Measurements from ENCODE around the gene FNBP1L.
"Not testable (repeated sequence)": the region's sequence is repeated elsewhere in the genome, so short reads cannot be mapped to it uniquely, and the experiment has no call there.

Gene FNBP1L

GRCh38 chr1:93573940-93574469 lies 126.1 kb downstream of the FNBP1L start:
- no peak for DNase-seq (ENCODE audit: low read depth in 2 of 2)

GRCh38 chr1:93574511-93574910 lies 126.6 kb downstream of the FNBP1L start:
- no peak for DNase-seq (ENCODE audit: low read depth in 2 of 2)

GRCh38 chr1:93574991-93575390 lies 127.1 kb downstream of the FNBP1L start:
- DNase-seq (ENCODE audit: low read depth in 2 of 2), result no peak

- no peak for DNase-seq (ENCODE audit: low read depth in 2 of 2)
These were observed 127.8 kb downstream of the FNBP1L start for GRCh38 chr1:93575621-93576284.

- no peak for DNase-seq (ENCODE audit: low read depth in 2 of 2)
These were observed 128.4 kb downstream of the FNBP1L start for GRCh38 chr1:93576346-93576745.

GRCh38 chr1:93576746-93577145 lies 128.8 kb downstream of the FNBP1L start:
- no peak for DNase-seq (ENCODE audit: low read depth in 2 of 2)

- DNase-seq (ENCODE audit: low read depth in 2 of 2), result no peak
These were observed 129.9 kb downstream of the FNBP1L start for GRCh38 chr1:93577536-93578432.

- no peak for DNase-seq (ENCODE audit: low read depth in 2 of 2)
These were observed 130.5 kb downstream of the FNBP1L start for GRCh38 chr1:93578433-93578830.

GRCh38 chr1:93578911-93579825 lies 131.2 kb downstream of the FNBP1L start:
- DNase-seq (ENCODE audit: low read depth in 2 of 2), result no peak

GRCh38 chr1:93579891-93580290 lies 132.0 kb downstream of the FNBP1L start:
- no peak for DNase-seq (ENCODE audit: low read depth in 2 of 2)

- DNase-seq (ENCODE audit: low read depth in 2 of 2), result no peak
These were observed 134.3 kb downstream of the FNBP1L start for GRCh38 chr1:93581917-93582850.

GRCh38 chr1:93584261-93585003 lies 136.5 kb downstream of the FNBP1L start:
- DNase-seq (ENCODE audit: low read depth in 2 of 2), result no peak

- DNase-seq (ENCODE audit: low read depth in 2 of 2), result no peak
These were observed 137.4 kb downstream of the FNBP1L start for GRCh38 chr1:93585059-93585966.

- no peak for DNase-seq (ENCODE audit: low read depth in 2 of 2)
These were observed 139.4 kb downstream of the FNBP1L start for GRCh38 chr1:93587354-93587753.

GRCh38 chr1:93588206-93588605 lies 140.3 kb downstream of the FNBP1L start:
- no peak for DNase-seq (ENCODE audit: low read depth in 2 of 2)

GRCh38 chr1:93588955-93589354 lies 141.0 kb downstream of the FNBP1L start:
- no peak for DNase-seq (ENCODE audit: low read depth in 2 of 2)

- not testable (repeated sequence) for DNase-seq (ENCODE audit: low read depth in 2 of 2)
These were observed 143.4 kb downstream of the FNBP1L start for GRCh38 chr1:93591291-93591675.

- DNase-seq (ENCODE audit: low read depth in 2 of 2), result no peak
These were observed 144.0 kb downstream of the FNBP1L start for GRCh38 chr1:93591676-93592550.

Data from activated CD4-positive, alpha-beta T cell treated with anti-CD3 and anti-CD28 coated beads for 24 hours (primary cell).